Stimulated activated CD4-positive, alpha-beta T cell treated with anti-CD3 and anti-CD28 coated beads, Interleukin-12 subunit alpha, Interleukin-12 subunit beta, amount 100 ng/mL, for 48 hours (primary cell): Measurements from ENCODE around the gene UBE2B.
A peak's percentile ranks its signal among the peaks of the same experiment; 100 is the strongest.
"Not testable (repeated sequence)": the region's sequence is repeated elsewhere in the genome, so short reads cannot be mapped to it uniquely, and the experiment has no call there.

Source experiments
- DNase-seq, 3 donors: peaks; one replicate each; pipeline ENCODE4 v3.0.0-alpha.2; 2020; ENCODE audit warnings: low read depth in 2 of 3, low spot score in 1 of 3

UBE2B gene

GRCh38 chr5:134398609-134399155, 27.3 kb downstream of the UBE2B start:
- no peak for DNase-seq

GRCh38 chr5:134403951-134404350, 32.6 kb downstream of the UBE2B start:
- DNase-seq = no peak

- peak in 1 of 3 donors; percentile 15 for DNase-seq
These were observed 35.0 kb downstream of the UBE2B start for GRCh38 chr5:134406390-134406789.

- DNase-seq = no peak
These were observed 38.0 kb downstream of the UBE2B start for GRCh38 chr5:134409321-134409720.

- DNase-seq = no peak
These were observed 39.5 kb downstream of the UBE2B start for GRCh38 chr5:134410822-134411221.

- no peak for DNase-seq
These were observed 39.8 kb downstream of the UBE2B start for GRCh38 chr5:134411228-134411545.

GRCh38 chr5:134411546-134412266, 40.3 kb downstream of the UBE2B start, which contains the start of gene CDKN2AIPNL:
Gene CDKN2AIPNL, minus strand, starts transcription at chr5:134411881. Its CDS starts 27 bp downstream, at chr5:134411854.
- peak; percentile 78 to 88 (median 81) for DNase-seq

- no peak for DNase-seq
These were observed 41.7 kb downstream of the UBE2B start for GRCh38 chr5:134413046-134413445.

GRCh38 chr5:134417707-134418106, 46.3 kb downstream of the UBE2B start:
- DNase-seq = no peak

- DNase-seq = no peak
These were observed 47.6 kb downstream of the UBE2B start for GRCh38 chr5:134418958-134419357.

GRCh38 chr5:134420343-134420742, 49.0 kb downstream of the UBE2B start:
- no peak for DNase-seq

- DNase-seq = not testable (repeated sequence)
These were observed 49.7 kb downstream of the UBE2B start for GRCh38 chr5:134421038-134421437.

GRCh38 chr5:134422791-134423365, 51.5 kb downstream of the UBE2B start:
- DNase-seq = no peak

GRCh38 chr5:134423376-134423775, 52.0 kb downstream of the UBE2B start:
- DNase-seq = no peak

- no peak for DNase-seq
These were observed 55.0 kb downstream of the UBE2B start for GRCh38 chr5:134426361-134426760.

- DNase-seq = no peak
These were observed 56.2 kb downstream of the UBE2B start for GRCh38 chr5:134427540-134428041.

GRCh38 chr5:134430001-134430569, 58.7 kb downstream of the UBE2B start:
- no peak for DNase-seq

- no peak for DNase-seq
These were observed 60.8 kb downstream of the UBE2B start for GRCh38 chr5:134432174-134432573.

- DNase-seq = no peak
These were observed 61.4 kb downstream of the UBE2B start for GRCh38 chr5:134432677-134433359.

GRCh38 chr5:134435560-134435959, 64.2 kb downstream of the UBE2B start:
- peak in 1 of 3 donors; percentile 18 for DNase-seq

GRCh38 chr5:134436523-134437339, 65.4 kb downstream of the UBE2B start:
- DNase-seq = peak; percentile 28
